T-helper 2 cell (primary cell): Measurements from ENCODE around the gene PHLDA2.
"Not testable (repeated sequence)": the region's sequence is repeated elsewhere in the genome, so short reads cannot be mapped to it uniquely, and the experiment has no call there.

Experiments
- DNase-seq, 5 experiments: peaks; one replicate each; pipeline versions ENCODE4 v3.0.0 to v3.0.0-alpha.2; 2012 to 2022

PHLDA2 gene

DNA sequence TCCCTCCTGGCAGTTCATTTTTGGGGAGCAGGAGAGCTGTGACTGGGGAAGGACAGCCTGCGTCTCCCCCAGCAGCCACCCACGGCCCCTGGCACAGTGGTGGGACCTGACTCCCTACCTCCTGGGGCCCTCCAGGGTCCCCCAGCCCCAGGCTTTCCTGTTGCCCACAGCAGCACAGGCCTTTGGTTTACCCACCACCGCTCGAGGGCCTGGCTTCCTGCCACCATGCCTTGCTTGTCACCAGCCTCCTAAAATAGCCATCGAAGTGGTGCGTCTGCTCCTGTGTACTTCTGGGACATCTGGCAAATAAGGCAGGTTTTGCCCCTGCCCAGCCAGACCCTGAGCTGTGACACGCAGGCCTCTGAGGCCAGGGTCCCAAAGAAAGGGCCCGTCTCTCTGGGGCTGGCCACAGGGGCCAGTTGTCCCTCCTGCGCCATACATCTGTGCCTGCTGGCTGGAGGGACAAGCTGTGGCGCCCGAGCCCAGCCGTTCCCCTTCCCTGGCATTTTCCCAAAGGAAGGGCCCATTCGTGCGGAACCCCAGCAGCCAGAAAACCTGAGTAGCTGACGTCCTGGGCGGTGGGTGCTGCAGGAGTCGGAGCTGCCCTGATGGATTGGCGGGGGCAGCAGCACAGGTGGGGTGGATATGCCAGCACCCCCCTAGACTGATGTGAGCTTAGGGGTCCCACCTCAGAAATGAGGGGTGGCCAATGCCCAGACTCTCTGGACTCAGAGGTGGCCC is 14.6 kb downstream of the PHLDA2 start:
- no peak for DNase-seq

DNA sequence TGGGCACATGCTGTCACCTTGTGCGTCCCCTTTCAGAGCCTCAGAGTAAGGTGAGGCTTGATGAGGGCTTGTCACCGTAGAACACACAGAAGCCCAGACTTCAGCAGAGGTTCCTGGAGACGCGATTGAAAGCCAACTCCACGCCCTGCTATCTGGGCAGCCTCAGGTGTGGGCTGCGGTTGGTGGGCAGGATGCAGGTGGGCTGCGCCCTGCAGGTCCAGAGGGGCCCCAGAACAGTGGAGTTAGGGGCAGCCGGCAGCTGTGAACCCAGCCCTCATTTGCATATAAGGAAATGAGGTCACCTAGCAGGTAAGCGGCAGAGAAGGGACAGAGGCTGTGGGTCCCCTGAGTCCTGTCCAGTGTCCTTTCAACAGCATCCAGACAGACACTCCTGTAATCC is 15.4 kb downstream of the PHLDA2 start:
- DNase-seq: no peak

DNA sequence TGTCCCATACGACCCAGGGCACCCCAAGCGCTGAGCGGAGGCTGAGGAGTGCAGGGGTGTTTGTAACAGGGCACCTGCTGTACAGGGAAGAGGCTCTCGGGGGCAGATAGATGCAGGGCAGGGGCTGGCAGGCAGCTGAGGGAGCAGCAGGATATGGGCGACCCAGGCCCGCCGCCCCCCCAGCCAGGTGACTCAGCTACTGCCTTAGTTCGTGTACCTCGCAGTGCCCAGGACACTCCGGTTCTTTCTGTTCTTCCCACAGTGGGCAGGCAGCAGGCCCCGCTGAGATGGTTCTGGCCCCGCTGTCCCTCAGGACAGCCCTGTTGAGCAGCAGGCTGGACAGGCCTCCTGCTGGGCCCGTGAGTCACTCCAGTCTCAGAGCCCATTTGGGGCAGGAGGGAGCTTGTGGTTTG is 16.2 kb downstream of the PHLDA2 start:
- DNase-seq: no peak

DNA sequence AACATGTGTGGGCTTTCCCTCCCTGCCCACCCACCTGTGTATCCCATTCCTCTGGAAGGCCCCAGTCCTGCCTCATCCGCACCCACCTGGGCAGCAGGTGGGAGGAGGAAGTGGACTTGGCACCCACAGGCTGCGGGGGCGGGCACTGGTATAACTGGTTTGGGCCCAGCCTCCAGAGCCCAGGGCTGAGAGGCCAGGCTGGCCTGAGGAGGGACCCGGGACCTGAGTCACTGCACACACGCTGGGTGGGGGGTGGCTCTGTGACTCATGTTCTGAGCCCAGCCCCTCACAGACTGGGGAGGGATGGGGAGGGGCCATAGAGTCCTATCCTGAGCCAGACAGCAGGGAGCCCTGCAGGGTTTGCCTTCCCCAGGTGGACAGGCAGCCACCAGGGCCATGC is 16.7 kb downstream of the PHLDA2 start:
- DNase-seq: no peak

DNA sequence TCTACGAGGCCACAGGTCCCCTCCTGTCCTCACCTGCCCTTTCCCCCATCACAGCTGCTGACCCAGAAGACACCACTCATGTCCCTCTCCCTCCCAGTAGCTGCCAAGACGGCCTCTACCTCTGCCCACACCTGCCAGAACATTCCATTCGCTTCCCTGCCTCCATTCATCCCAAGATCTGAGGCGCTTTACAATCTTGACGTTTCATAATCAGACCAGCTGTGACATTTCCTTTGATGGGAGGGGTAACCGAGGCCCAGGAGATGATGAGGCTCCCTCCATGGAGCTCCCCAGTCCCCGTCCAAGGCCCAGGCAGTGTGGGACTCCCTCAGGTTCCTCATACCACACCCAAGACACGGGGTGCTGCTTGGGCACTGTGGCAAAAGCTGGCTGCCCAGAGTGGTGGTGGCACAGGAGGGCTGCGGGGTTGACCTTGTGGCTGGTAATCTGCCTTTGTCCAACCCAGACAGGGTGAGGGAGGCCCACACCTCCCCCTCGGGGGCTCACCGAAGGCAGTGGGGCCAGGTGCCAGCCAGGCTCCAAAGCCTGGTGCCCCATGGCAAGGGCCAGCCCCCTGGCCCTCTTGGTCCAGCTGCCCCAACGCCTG is 17.3 kb downstream of the PHLDA2 start:
- no peak for DNase-seq

DNA sequence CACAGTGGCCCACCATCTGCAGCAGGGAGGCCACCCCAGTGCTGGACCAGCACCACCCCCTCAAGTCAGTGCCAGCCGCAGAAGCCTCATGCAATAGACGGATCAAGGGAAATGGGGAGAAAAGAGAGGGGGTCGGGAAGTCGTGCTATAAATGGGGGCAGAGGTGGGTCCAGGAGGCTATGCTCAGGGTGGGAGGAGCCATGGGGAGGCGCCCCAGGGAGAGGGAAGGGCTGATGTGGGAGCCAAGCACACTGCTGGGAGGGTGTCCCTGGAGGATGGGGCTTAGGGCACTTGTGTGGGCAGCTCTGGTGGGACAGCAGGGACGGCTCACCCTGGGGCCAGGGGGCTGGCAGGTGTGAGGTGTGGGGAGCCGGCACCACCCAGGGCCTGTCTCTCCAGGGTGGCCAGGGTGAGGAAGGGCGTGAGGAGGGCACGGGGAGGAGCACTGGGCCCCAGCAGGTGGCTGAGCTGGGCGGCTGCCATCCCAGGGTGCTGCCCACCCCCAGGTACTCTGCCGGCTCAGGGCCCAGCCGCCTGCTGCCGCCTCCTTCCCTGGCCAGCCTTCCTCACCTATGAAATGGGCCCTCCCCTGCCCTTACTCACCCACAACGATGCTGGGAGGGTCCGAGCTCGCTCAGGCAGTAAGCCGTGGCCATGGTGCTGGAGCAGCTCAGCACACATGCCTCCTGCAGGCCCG is 18.0 kb downstream of the PHLDA2 start:
- DNase-seq: no peak

DNA sequence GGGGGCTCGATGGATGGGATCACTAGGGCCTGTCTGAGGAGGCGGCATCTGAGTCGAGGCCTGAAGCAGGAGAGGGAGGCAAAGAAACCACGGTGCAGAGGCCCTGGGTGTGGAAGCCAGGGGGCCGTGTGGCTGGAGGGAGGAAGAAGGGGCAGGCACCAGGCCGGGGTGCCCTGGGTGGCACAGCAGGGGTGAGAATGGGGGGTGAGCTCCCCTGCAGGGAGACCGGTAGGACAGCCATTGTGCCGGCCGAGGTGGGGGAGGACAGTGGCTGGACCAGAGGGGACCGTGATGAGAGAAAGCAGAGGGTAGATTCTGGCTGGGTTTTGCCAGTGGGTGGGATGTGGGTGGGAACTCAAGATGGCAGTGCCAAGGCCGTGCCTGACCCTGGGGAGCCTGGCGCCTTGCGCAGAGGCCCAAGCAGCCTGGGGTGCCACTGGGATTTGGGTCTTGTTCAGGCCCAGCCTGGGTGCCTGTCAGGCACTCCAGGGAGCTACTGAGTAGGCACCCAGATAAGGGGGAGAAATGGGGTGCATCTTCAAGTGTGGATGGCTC is 18.7 kb downstream of the PHLDA2 start:
- DNase-seq: no peak

DNA sequence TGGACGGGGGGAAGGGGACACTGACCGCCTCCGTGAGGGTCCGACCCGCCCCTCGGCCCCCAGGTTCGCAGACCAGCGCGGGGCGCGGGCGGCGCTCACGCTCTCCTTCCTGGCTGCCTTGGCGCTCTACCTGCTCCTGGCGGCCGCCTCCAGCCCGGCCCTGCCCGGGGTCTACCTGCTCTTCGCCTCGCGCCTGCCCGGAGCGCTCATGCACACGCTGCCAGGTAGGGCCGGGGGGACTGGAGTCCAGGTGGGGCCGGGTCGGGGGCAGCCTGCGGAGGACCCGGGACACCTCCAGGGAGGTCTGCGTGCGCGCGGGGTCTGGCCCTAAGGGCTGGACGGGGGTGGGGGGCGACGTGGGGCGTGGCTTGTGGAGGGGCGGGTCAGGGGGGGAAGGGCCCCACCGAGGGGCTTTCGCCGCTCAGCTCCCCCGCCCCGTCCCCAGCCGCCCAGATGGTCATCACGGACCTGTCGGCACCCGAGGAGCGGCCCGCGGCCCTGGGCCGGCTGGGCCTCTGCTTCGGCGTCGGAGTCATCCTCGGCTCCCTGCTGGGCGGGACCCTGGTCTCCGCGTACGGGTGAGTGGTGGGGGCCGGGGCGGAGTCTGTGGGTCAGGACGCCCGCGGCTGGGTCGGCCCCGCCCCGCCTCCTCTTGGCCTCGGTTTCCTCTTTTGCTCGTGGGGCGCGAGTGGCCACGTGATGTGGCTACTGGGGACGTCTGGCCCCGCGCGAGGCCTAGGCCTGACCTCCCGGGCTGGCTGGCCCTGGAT is 19.9 kb downstream of the PHLDA2 start:
- DNase-seq: no peak

DNA sequence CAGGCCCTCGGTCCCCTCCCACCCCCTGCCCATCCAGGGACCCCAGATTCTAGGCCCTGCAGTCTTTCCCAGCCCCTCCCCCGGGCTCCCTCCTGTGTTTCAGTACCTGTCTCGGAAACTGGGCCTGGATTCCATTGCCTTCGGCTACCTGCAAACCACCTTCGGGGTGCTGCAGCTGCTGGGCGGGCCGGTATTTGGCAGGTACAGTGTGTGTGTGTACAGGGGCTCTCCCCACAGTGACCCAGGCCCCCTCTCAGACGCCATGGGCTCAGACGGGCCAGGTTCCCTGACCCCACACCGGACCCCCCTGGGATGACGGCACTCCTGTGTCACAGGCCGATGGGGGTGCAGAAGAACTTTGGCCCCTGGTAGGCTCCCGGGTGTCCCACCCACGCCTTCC is 21.1 kb downstream of the PHLDA2 start:
- no peak for DNase-seq

DNA sequence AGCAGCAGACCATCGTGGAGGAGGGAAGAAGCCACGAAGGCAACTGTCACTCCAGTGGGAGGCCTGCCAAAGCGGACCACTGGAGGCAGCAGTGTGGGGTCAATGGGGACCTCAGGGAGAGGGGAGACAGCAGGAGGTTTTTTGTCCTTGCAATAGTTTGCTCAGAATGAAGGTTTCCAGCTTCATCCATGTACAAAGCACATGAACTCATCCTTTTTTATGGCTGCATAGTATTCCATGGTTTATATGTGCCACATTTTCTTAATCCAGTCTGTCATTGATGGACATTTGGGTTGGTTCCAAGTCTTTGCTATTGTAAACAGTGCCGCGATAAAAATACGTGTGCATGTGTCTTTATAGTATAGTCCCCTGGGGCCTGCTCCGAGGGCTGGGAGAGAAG is 23.9 kb downstream of the PHLDA2 start:
- not testable (repeated sequence) for DNase-seq

DNA sequence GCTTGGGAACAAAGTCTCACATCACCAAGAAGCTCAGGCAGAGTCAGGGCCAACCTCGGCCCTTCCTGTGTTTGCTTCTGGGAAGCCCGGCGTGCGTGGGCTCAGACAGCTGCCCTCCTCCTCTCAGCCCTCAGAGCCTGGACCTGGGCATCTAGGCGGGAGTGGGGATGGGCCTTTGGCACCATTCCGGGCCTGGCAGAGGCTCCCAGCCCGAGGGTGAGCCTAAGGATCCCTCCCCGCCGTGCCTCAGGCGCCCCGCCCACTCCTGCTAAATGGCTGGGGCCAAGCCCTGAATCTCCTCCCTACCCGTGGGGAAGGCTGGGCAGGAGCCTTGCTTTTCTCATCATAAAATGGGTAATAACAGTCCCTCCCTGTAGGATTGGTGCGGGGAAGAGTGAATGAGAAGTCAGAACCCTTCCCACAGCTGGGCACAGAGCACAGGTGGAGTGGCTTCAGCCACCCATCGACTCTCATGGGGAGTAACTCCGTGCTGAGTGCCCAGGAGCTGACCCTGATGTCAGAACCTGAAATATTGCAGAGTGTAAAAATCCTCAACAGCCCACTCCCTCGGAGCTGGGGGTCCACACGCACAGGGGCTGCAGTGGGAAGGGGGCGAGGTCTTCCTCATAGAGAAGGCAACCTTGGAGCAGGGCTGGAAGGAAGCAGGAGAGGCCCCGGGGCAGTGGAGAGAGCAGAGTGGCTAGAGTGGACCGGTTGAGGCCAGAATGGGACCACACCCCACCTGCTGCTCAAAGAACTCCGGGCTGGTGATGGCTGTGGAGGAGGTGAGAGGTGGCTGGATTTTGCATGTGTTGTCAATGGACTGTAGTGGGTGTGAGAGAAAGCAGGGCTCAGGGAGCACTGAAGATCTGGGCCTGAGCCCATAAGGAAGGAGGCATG is 24.8 kb downstream of the PHLDA2 start:
- DNase-seq: no peak

DNA sequence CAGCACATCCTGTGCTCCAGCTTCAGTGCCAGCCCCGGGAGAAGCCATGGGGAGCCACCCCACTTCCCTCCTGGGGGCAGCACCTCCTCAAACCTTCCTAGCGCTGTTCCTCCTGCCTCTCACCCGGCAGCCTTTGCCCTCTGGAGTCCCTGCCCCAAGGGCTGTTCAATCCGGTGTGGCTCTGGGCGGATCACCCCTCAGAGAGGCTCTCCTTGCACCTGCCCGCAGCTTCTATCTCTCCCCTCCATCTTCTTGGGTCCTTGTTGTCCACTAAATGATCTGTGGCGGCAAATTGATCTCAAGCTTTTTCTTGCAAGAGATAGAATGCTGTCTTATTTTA is 25.6 kb downstream of the PHLDA2 start:
- no peak for DNase-seq

DNA sequence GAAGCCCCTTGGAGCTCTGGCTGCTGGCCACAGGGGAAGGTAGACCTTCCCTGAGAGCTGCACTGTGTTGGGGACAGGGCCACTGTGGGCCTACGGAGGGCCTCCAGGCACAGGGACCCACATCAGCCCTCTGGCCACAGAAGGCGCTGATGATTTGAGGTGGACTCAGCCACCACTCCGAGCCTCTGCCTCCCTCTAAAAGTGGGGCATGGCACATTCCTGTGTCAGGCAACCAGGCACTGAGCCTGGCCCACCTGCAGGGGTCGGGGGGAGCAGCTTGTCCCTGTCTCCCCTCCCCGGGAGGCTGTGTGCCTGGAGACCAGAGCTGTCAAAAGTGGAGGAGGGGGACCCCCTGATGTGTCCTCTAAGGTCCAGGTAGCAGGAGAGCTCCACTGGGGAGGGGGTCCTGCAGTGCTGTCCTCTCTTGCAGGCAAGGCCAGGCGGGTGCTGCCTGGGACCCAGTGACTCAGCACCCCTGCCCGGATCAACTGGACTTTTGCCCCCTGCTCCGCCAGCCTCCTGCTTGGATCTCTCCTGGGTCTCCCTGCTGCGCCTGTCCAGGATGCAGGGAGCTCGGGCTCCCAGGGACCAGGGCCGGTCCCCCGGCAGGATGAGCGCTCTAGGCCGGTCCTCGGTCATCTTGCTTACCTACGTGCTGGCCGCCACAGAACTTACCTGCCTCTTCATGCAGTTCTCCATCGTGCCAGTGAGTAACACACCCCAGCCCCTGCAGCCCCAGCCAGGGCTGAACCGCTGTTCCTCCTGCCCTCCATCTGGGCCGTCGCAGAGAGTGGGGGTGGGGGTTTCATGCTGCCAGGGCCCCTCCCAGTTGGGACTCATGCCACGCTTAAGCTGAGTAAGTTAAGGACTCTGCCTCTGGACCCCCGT is 26.2 kb downstream of the PHLDA2 start:
- DNase-seq: no peak

DNA sequence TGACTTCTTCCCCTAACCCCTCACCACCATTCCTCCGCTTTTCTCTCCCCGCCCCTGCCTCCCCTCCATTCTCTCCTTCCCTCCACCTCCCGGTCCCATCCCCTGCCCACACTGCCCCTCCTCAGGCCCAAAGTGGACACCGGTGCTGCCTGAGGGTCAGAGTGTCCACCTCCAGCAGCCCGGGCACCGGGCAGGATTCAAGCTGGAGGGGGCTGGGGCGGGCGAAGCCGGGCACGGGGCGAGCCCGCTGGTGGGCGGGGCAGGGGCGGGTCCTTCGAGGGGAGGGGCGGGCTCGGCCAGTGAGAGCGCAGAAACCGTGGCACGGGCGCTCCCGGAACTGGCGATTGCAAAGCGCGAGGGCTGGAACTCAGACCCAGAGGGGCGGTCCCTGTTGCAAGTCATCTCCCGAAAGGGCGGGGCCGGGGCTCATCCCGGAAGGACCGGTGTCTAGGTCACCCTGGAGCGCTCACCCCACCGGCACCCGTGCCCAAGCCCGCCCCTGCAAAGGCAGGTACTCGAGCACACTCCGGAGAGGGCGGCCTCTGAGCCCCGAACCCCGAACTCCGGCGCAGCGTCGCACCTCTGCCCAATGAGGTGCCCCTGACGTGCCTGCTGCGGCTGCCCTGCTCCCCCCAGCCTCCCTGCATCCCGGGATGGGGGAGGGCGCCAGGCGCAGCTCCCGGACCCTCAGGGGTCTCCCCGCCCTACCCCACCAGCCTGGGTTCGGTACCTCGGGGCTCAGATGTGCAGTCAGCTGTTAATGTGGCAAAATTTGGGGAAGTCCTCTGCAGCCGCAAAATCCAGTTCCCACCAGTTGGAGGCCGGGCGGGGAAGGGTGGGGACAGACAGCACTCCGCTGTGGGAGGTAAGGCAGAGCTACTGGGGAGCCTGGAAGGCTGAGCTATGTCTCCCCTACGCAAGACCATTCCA is 27.1 kb downstream of the PHLDA2 start:
- DNase-seq: peak; percentile 81 to 97 (median 89)

DNA sequence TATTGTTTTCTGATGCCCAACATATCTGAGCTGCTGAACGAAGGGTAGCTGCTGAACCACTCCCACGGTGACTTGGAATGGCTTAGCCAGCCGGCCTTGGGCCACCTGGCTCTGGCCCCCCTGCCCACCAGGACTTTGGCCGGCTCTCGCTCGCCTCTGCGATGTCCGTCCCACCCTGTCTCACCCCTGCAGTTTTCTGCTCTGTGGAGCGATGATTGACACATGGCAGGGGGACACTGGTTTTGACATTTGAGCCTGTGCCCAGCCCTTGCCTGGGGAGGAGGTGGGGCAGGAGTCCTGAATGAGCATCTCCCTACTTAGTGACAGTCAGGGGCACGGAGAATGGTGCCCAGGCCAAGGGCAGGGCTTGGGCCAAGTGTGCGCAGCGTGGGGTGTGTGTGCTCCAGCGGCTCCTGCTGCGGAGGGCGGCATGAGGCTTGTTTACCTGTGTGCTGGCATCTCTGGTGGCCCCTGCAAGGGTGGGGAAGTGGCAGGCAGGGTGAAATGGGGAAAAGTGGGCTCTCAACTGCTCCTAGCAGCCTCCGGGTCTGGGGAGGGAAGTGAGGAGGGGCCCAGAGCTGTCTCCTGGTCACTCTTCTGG is 27.9 kb downstream of the PHLDA2 start:
- no peak for DNase-seq

DNA sequence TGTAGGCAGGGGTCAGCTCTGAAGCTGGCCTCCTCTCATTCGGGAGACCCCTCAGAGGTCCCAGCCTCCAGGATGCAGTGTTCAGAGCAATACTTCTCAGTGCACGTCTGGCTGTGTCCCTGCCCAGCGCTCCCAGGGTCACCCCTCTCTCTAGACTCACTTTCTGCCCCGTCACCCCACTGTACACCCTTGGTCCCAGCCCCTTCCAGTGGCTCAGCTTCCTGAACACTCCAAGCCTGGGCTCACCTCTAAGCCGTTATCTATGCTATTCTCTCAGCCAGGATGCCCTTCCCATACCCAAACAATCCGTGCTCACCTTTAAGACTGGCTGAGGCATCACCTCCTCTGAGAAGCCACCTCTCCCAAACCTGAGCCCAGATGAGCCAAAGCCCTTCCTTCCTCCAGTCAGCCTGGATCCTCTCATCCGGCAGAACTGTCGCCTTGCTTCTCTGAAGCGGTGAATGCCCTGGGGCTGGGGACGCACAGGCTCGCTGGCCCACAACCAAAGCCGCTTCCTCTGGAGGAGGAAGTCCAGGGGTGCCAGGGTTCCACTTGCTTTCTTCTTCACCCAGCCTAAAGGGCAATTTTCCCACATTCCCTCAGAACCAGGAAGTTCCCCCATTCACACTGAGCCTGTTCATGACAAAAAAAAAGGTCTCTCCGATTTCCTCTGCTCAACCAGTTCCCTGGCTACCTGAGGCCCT is 30.0 kb downstream of the PHLDA2 start:
- DNase-seq: no peak

DNA sequence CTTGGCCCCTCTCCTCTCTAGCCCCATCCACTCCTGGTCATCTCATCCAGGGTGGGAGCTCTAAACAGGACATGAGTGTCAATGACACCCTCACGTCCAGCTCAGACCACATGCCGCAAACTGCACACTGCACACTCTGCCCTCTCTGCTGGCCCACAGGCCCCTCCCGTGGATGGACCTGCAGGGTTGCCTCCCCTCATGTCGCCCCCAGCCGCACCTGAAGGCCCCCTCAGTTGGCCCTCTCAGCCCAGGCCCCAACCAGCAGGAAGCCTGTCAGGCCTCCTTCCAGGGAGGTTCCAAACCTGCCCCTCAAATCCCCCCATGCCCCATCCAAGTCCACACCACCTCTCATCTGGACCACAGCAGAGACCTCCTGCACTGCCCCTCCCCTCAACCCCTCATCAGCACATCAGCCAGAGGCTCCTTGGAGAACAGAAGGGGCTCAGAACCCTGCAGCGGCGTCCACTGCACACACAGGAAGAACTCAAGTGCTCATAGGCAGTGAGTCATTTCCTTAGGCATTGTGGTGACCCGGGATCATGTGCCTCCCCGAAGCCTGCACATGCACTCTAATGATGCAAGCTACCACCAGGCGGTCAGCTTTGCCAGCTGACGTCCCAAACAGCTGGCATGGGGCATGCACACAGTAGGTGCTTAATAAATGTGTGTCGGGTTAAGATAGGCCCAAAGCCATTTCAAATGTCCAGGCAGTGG is 30.7 kb downstream of the PHLDA2 start:
- peak in 4 of 5 experiments; percentile 28 to 90 (median 40) for DNase-seq

DNA sequence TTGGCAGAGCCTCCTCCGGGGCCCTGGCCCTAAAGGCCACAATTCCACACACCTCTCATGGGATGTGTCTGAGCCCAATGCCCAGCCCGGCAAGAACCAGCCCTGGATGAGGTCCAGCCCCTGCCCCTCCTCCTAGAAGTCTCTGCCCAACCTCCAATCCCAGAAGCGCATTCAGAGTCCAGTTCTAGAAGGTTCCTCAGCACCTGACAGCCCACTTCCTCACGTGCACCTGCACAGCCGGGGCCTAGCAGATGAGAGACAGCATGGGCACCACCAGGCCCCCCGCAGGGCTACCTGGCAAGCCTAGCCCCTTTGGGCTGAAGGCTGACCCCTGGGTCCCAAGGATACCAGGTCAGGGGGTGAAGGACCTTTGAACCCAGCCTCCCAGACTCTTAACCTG is 32.2 kb downstream of the PHLDA2 start:
- no peak for DNase-seq
